ENCODE data around the gene ARL6IP1. TPM values are rescaled to one million over a fixed set of nuclear protein-coding genes. Genes with fewer than 3 reads are reported as not detected.

ARL6IP1 gene
- total and polyA plus RNA-seq, 2 of the 4 experiments (the other 2 are of a cell fraction), result 78.1 to 190 TPM

- peaks cover 46% of the 10 kb centered on the region for H3K36me3 ChIP-seq (ENCODE audit: control insufficient read depth, insufficient read depth, low read length)
These were observed 40.6 kb upstream of the ARL6IP1 start for GRCh38 chr16:18841833-18842525.

More at GRCh38 chr16:18841833-18842525, 40.6 kb upstream of the ARL6IP1 start:
- H3K27me3 ChIP-seq (ENCODE audit: control insufficient read depth, insufficient read depth, low read length), result no peaks in the 10 kb centered on the region
- in situ Hi-C loops (cut with MboI; ENCODE audit: low sequenced_read_pairs) (no loop called here), intact Hi-C loops (cut with micrococcal nuclease) (no loop called here), dilution Hi-C loops (cut with HindIII; ENCODE audit: low sequenced_read_pairs, unreplicated experiment) (no loop called here)
- no peak overlapping the region for H3K18ac ChIP-seq (ENCODE audit: low read depth, low read length)
- no peak overlapping the region for H3K56ac ChIP-seq (ENCODE audit: extremely low read depth, insufficient read depth, low read length)
- H2BK20ac ChIP-seq (ENCODE audit: low read depth, low read length), result no peak overlapping the region
- no peak overlapping the region for H3K23ac ChIP-seq (ENCODE audit: low read depth, low read length)
- BruUV-seq (replicated peaks), result no TSS peak
- no peak overlapping the region for H3K4me2 ChIP-seq (ENCODE audit: low read depth, low read length)
- no peaks in the 10 kb centered on the region for H3K9me1 ChIP-seq (ENCODE audit: insufficient read depth, low read length)
- H4K20me1 ChIP-seq (ENCODE audit: insufficient read depth, low read length), result no peaks in the 10 kb centered on the region
- no peak overlapping the region for H3K4me3 ChIP-seq (ENCODE audit: insufficient read depth, low read depth, low read length)
- no peak overlapping the region for H3K27ac ChIP-seq (ENCODE audit: insufficient read depth, low read length)
- no peak overlapping the region for H2BK15ac ChIP-seq (ENCODE audit: low read depth, low read length)
- H4K5ac ChIP-seq (ENCODE audit: low read depth, low read length), result no peak overlapping the region
- no peak overlapping the region for H4K91ac ChIP-seq (ENCODE audit: insufficient read depth, low read depth, low read length)
- H3K14ac ChIP-seq (replicated peaks; ENCODE audit: low read depth, low read length), result no peak overlapping the region
- DNase-seq, result no peak
- TF ChIP-seq CTCF (conservative IDR thresholded peaks at IDR 0.05; ENCODE audit: low read depth, low read length), result no peak
- no peak for TF ChIP-seq USF2 (IDR thresholded peaks at IDR 0.05; ENCODE audit: low read depth, low read length)
- no peak overlapping the region for H4K8ac ChIP-seq (ENCODE audit: low read depth in 2 of 2, low read length in 2 of 2)
- H3K79me1 ChIP-seq (ENCODE audit: low read depth in 1 of 2, low read length in 2 of 2), result peaks cover 14 to 16% of the 10 kb centered on the region in 2 experiments; a peak in 2 of 4 replicates
- H3K9me3 ChIP-seq (ENCODE audit: control insufficient read depth, insufficient read depth, low read length), result no peaks in the 10 kb centered on the region
- CTCF ChIA-PET, result no interaction called here
- H2BK120ac ChIP-seq (ENCODE audit: low read depth, low read length), result no peak overlapping the region
- no peak overlapping the region for H2AFZ ChIP-seq (replicated peaks; ENCODE audit: low read length, poor library complexity)
- H3K4ac ChIP-seq (ENCODE audit: low read depth, low read length), result no peak overlapping the region
- POLR2A ChIA-PET (ENCODE audit: unreplicated experiment), result no interaction called here
- no peaks in the 10 kb centered on the region for H3K4me1 ChIP-seq (ENCODE audit: control insufficient read depth, insufficient read depth, low read length)
- H3K9ac ChIP-seq (ENCODE audit: low read depth, low read length), result no peak overlapping the region
- no peak overlapping the region for H2AK5ac ChIP-seq (ENCODE audit: low read depth, low read length)
- H2BK5ac ChIP-seq (ENCODE audit: low read depth, low read length, poor library complexity, severe bottlenecking), result no peak overlapping the region
- no CpG with 5 or more reads among the region's 7 CpGs for WGBS, 2 experiments (ENCODE audit: extremely low coverage in 2 of 2, insufficient read length in 1 of 2)
- no peak overlapping the region for H2AK9ac ChIP-seq (replicated peaks; ENCODE audit: low read depth, low read length, poor library complexity)
- ATAC-seq (ENCODE audit: low read depth), result no peak
